HG02938 (cell line): Measurements from ENCODE around the gene WNK4.
"Not testable (repeated sequence)": the region's sequence is repeated elsewhere in the genome, so short reads cannot be mapped to it uniquely, and the experiment has no call there.

Source experiments
- ATAC-seq: cut with Tn5 transposase; IDR thresholded peaks from one replicate; pipeline ENCODE4 v1.9.1; 2021; ENCODE audit warnings: mild to moderate bottlenecking, moderate library complexity; ENCODE audit not compliant: unreplicated experiment

WNK4 gene

GRCh38 chr17:42779936-42780850 is at the start of gene WNK4:
WNK4 (plus strand) TSS chr17:42780610; CDS start chr17:42780699, 89 bp downstream.
- no peak for ATAC-seq

- no peak for ATAC-seq
These were observed 39.7 kb upstream of the WNK4 start for GRCh38 chr17:42740699-42741098.

- not testable (repeated sequence) for ATAC-seq
These were observed 37.5 kb upstream of the WNK4 start for GRCh38 chr17:42742916-42743315.

- ATAC-seq = no peak
These were observed 36.7 kb upstream of the WNK4 start for GRCh38 chr17:42743595-42744282.

- peak; percentile 44 for ATAC-seq
These were observed 36.1 kb upstream of the WNK4 start for GRCh38 chr17:42744283-42744805.

GRCh38 chr17:42744806-42745617 is 35.4 kb upstream of the WNK4 start, which contains the start of gene EZH1:
EZH1 (minus strand) TSS chr17:42745040; CDS start chr17:42728941, 16,099 bp downstream.
- ATAC-seq = peak; percentile 72

GRCh38 chr17:42748202-42748907 is 32.1 kb upstream of the WNK4 start:
- no peak for ATAC-seq

- ATAC-seq = no peak
These were observed 31.3 kb upstream of the WNK4 start for GRCh38 chr17:42748908-42749798.

- no peak for ATAC-seq
These were observed 29.6 kb upstream of the WNK4 start for GRCh38 chr17:42750739-42751344.

GRCh38 chr17:42751628-42752027 is 28.8 kb upstream of the WNK4 start:
- no peak for ATAC-seq

- ATAC-seq = no peak
These were observed 25.6 kb upstream of the WNK4 start for GRCh38 chr17:42754782-42755181.

- ATAC-seq = no peak
These were observed 20.3 kb upstream of the WNK4 start for GRCh38 chr17:42759982-42760651.

- no peak for ATAC-seq
These were observed 19.5 kb upstream of the WNK4 start, which contains the start of gene RAMP2 for GRCh38 chr17:42760652-42761581. RAMP2 (plus strand) TSS chr17:42761227; CDS start chr17:42761262, 35 bp downstream.

- ATAC-seq = no peak
These were observed 18.8 kb upstream of the WNK4 start for GRCh38 chr17:42761638-42762037.

GRCh38 chr17:42766124-42766523 is 14.3 kb upstream of the WNK4 start:
- ATAC-seq = no peak

- ATAC-seq = no peak
These were observed 12.9 kb upstream of the WNK4 start for GRCh38 chr17:42767512-42767911.

GRCh38 chr17:42768006-42768405 is 12.4 kb upstream of the WNK4 start:
- ATAC-seq = not testable (repeated sequence)
